Tibial nerve (tissue), 4 donors: ENCODE measurements around the gene NINJ2. TPM values are rescaled to one million over a fixed set of nuclear protein-coding genes. Genes with fewer than 3 reads are reported as not detected.

Source experiments
- DNase-seq, 2 donors: peaks; one replicate each; pipeline ENCODE4 v3.0.0-alpha.2; 2019; ENCODE audit warnings: low spot score in 2 of 2
- H3K27ac ChIP-seq, 4 donors: fragments of 200-600 bp; sonication (generic) in 3 of 4; one replicate each; pipeline ENCODE4 v1.5.1; 2017 to 2019; ENCODE audit warnings: mild to moderate bottlenecking in 1 of 4
- H3K27me3 ChIP-seq, 2 donors: fragments of 200-600 bp; sonication (generic) in 1 of 2; one replicate each; pipeline versions ENCODE4 v1.5.1 to v1.6.0; 2017 to 2019
- H3K36me3 ChIP-seq, 3 donors: fragments of 200-600 bp; sonication (generic); one replicate each; pipeline ENCODE4 v1.5.1; 2018 to 2019
- H3K4me1 ChIP-seq, 4 donors: fragments of 200-600 bp; sonication (generic) in 3 of 4; one replicate each; pipeline ENCODE4 v1.5.1; 2017 to 2019
- H3K4me3 ChIP-seq, 4 donors: fragments of 200-600 bp; sonication (generic) in 3 of 4; one replicate each; pipeline ENCODE4 v1.5.1; 2017 to 2019; ENCODE audit warnings: mild to moderate bottlenecking in 1 of 4, moderate library complexity in 1 of 4
- H3K9me3 ChIP-seq, 4 donors: fragments of 200-600 bp; sonication (generic) in 3 of 4; one replicate each; pipeline ENCODE4 v1.5.1; 2017 to 2019
- EP300 ChIP-seq, 2 donors: sonication (generic); formaldehyde crosslinking; IDR thresholded peaks; one replicate each; pipeline ENCODE4 v1.6.1; 2017; ENCODE audit warnings: antibody characterized with exemption in 2 of 2, mild to moderate bottlenecking in 1 of 2
- POLR2A ChIP-seq, 2 donors: fragments of 450-650 bp; IDR thresholded peaks; one replicate each; pipeline ENCODE4 v1.6.1; 2017; ENCODE audit warnings: antibody characterized with exemption in 2 of 2, mild to moderate bottlenecking in 2 of 2, moderate library complexity in 2 of 2
- WGBS, 2 donors: methylation state at CpG; one replicate each; pipeline ENCODE4 v1.1.5; 2018; 5-methylcytosine and 5-hydroxymethylcytosine counted together
- total RNA-seq, 4 donors: library from RNA; depleted of rRNA; stranded (reverse); fragments of >200 nt; gene quantifications; one replicate each; pipeline ENCODE4 v1.1.0, GENCODE V29; 2016
- TF ChIP-seq, protein P1 (sequence below), 5 experiments: fragments of 200-600 bp in 3 of 5; fragments of 450-650 bp in 2 of 5; sonication (generic) in 3 of 5; IDR thresholded peaks; one replicate each; pipeline ENCODE4 v1.5.1; 2016 to 2019; ENCODE audit warnings: antibody characterized with exemption in 5 of 5, mild to moderate bottlenecking in 3 of 5, moderate library complexity in 2 of 5

NINJ2 gene
- total RNA-seq, 4 donors from 2014 or later = 8.4 to 17.7 (median 12.6) TPM

DNA sequence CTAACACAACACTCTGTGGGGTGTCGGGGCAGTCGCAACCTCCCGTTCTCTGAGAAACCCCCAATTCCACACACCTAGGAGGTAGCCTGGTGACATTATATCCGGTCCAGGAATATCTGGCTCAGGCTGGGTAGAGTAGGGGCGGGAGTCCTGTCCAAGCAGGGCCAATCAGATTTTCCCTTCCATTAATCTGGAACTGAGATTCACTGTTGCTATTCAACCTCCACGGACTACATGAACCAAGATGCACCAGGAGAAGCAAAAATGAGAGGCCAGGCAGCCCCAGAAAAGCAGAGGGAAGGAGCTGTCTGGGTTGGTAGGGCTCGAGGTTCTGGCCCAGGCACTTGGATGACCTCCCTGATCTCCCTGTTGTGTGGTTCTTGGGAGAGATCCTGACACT is 51.0 kb downstream of the NINJ2 start:
- Histone ChIP-seq H3K9me3 (no peaks in the 10 kb centered on the region), H3K27me3 (no peaks in the 10 kb centered on the region), H3K27ac (no peak overlapping the region), H3K4me3 (no peak overlapping the region), H3K36me3 (no peaks in the 10 kb centered on the region), H3K4me1 (peaks cover 0 to 24% (median 3%) of the 10 kb centered on the region in 4 donors)
- 79 to 89% methylated on average over 6 to 7 of the region's 7 CpGs for WGBS, 2 donors
- no peak for TF ChIP-seq EP300 (IDR thresholded peaks at IDR 0.05)
- no peak for TF ChIP-seq POLR2A (IDR thresholded peaks at IDR 0.05)
- TF ChIP-seq, protein P1, sequence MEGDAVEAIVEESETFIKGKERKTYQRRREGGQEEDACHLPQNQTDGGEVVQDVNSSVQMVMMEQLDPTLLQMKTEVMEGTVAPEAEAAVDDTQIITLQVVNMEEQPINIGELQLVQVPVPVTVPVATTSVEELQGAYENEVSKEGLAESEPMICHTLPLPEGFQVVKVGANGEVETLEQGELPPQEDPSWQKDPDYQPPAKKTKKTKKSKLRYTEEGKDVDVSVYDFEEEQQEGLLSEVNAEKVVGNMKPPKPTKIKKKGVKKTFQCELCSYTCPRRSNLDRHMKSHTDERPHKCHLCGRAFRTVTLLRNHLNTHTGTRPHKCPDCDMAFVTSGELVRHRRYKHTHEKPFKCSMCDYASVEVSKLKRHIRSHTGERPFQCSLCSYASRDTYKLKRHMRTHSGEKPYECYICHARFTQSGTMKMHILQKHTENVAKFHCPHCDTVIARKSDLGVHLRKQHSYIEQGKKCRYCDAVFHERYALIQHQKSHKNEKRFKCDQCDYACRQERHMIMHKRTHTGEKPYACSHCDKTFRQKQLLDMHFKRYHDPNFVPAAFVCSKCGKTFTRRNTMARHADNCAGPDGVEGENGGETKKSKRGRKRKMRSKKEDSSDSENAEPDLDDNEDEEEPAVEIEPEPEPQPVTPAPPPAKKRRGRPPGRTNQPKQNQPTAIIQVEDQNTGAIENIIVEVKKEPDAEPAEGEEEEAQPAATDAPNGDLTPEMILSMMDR (IDR thresholded peaks at IDR 0.05) = no peak
- no peak for DNase-seq

DNA sequence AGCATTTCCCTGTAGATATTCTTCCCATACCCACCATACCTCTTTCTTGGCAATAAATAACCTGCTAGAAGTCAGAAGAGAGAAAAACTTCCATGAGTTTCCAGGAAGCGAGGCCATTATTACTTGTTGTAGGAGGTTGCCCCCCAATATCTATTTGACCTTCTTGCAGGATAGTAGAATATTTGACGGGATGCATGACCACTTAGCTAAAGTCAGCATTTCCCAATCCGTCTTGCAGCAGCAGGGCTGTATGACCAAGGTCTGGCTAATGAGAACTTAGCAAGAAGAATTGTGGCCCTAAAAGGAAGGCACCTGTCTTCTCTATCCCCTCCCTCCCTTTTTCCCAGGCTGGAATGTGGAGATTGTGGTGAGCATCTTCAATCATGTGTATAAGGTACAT is 51.5 kb downstream of the NINJ2 start:
- Histone ChIP-seq H3K27me3 (no peaks in the 10 kb centered on the region), H3K4me3 (no peak overlapping the region), H3K27ac (peak overlapping the region in 2 of 4 donors; percentile 66 to 76), H3K9me3 (no peaks in the 10 kb centered on the region), H3K36me3 (no peaks in the 10 kb centered on the region), H3K4me1 (peaks cover 0 to 20% (median 3%) of the 10 kb centered on the region in 4 donors)
- TF ChIP-seq EP300 (IDR thresholded peaks at IDR 0.05) = no peak
- TF ChIP-seq POLR2A (IDR thresholded peaks at IDR 0.05) = no peak
- TF ChIP-seq, protein P1 (IDR thresholded peaks at IDR 0.05) = no peak
- no peak for DNase-seq
- 85 to 89% methylated on average over 3 of the region's 3 CpGs for WGBS, 2 donors

DNA sequence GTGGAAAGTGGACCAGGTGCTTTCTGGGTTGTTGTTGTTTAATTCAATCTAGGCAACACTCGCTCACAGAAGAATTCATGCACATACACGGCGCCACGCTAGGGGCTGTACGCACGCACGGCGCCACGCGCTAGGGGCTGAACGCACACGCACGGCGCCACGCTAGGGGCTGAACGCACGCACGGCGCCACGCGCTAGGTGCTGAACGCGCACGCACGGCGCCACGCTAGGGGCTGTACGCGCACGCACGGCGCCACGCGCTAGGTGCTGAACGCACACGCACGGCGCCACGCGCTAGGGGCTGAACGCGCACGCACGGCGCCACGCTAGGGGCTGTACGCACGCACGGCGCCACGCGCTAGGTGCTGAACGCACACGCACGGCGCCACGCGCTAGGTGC is 54.3 kb downstream of the NINJ2 start:
- H3K27me3 ChIP-seq = no peaks in the 10 kb centered on the region
- DNase-seq = no peak
- WGBS, 2 donors = 96 to 97% methylated on average over 58 of the region's 58 CpGs
- peaks cover 0 to 10% (median 3%) of the 10 kb centered on the region in 4 donors for H3K4me1 ChIP-seq
- no peaks in the 10 kb centered on the region for H3K36me3 ChIP-seq
- H3K9me3 ChIP-seq = no peaks in the 10 kb centered on the region
- H3K4me3 ChIP-seq = no peak overlapping the region
- TF ChIP-seq POLR2A (IDR thresholded peaks at IDR 0.05) (no peak), EP300 (IDR thresholded peaks at IDR 0.05) (no peak)
- TF ChIP-seq, protein P1 (IDR thresholded peaks at IDR 0.05) = no peak
- H3K27ac ChIP-seq = no peak overlapping the region

DNA sequence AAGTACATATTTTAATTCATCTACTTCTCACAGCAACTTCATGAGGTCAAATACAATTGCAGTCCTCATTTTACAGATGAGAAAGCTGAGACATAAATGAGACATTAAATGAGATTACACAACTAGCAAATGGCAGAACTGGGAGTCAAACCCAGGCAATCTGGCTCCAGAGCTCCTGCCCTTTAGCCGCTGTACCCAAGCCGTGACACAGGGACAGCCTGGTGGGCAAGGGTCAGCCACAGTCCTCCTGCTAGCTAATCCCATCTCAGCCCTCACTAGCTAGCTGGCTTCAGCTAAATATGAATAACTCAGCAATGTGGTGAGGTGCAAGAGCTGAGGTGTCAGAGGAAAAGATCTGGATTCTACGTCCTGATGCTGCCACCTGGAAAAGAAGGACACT is 54.8 kb downstream of the NINJ2 start:
- H3K4me1 ChIP-seq = peaks cover 0 to 10% (median 3%) of the 10 kb centered on the region in 4 donors
- no peak overlapping the region for H3K4me3 ChIP-seq
- no peaks in the 10 kb centered on the region for H3K9me3 ChIP-seq
- WGBS, 2 donors = 92 to 94% methylated on average over 3 of the region's 3 CpGs
- no peaks in the 10 kb centered on the region for H3K27me3 ChIP-seq
- TF ChIP-seq, protein P1 (IDR thresholded peaks at IDR 0.05) = no peak
- TF ChIP-seq EP300 (IDR thresholded peaks at IDR 0.05) = no peak
- no peak for TF ChIP-seq POLR2A (IDR thresholded peaks at IDR 0.05)
- H3K36me3 ChIP-seq = no peaks in the 10 kb centered on the region
- no peak for DNase-seq
- H3K27ac ChIP-seq = peak overlapping the region in 1 of 4 donors; percentile 26

DNA sequence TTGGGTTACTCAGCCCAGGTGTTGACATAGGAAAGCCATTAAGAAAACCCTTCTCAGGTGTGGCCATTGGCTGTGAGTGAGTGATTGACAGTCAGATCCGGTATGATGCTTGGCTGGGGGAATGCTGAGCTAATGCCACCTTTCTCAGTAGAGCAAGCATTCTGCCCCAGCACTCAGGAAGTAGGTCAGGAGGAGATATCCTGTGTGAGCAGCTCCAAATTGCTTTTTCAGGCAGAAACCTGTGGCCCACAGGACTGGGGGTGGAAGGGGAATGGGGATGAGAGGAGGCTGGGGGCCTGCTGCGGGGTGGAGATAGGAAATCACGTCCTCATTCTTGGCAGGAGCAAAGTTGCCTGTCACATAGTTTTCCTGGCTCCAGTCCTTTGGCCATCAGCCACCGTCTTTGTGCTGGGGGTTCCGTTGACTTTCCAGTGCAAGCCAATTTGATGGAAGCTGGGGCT is 55.7 kb downstream of the NINJ2 start:
- H3K27ac ChIP-seq = peak overlapping the region in 1 of 4 donors; percentile 10
- H3K27me3 ChIP-seq = no peaks in the 10 kb centered on the region
- no peaks in the 10 kb centered on the region for H3K9me3 ChIP-seq
- DNase-seq = peak in 1 of 2 donors; percentile 16
- 11 to 20% methylated on average over 5 of the region's 5 CpGs for WGBS, 2 donors
- H3K4me1 ChIP-seq = peaks cover 0 to 10% (median 3%) of the 10 kb centered on the region in 4 donors
- no peak overlapping the region for H3K4me3 ChIP-seq
- no peaks in the 10 kb centered on the region for H3K36me3 ChIP-seq
- TF ChIP-seq POLR2A (IDR thresholded peaks at IDR 0.05) (no peak), EP300 (IDR thresholded peaks at IDR 0.05) (peak in 1 of 2 donors; percentile 32)
